Measurements from ENCODE around the gene SDK1. TPM values are rescaled to one million over a fixed set of nuclear protein-coding genes. Genes with fewer than 3 reads are reported as not detected.

The SDK1 gene
- total RNA-seq, 1 donor: 0.36 TPM

GRCh38 chr7:3955026-3955425 is 654.0 kb downstream of the SDK1 start:
- H3K4me3 ChIP-seq (ENCODE audit: insufficient read depth, low read length): no peak overlapping the region
- H3K4me2 ChIP-seq (ENCODE audit: insufficient read depth, low read length): no peak overlapping the region
- H3K36me3 ChIP-seq (ENCODE audit: insufficient read depth, low read length): no peaks in the 10 kb centered on the region

GRCh38 chr7:3955751-3956696 is 655.0 kb downstream of the SDK1 start:
- Histone ChIP-seq H3K27me3 (ENCODE audit: insufficient read depth, low read length) (no peaks in the 10 kb centered on the region), H3K4me2 (ENCODE audit: insufficient read depth, low read length) (no peak overlapping the region)
- no peak for DNase-seq (ENCODE audit: insufficient read length, low spot score, missing footprints)

More at GRCh38 chr7:3955026-3955425, 654.0 kb downstream of the SDK1 start:
- no peak for TF ChIP-seq CTCF (IDR thresholded peaks at IDR 0.05; ENCODE audit: extremely low read depth, low read depth, low read length)
- H3K79me2 ChIP-seq (ENCODE audit: insufficient read depth, low read length): no peaks in the 10 kb centered on the region
- no peak overlapping the region for H3K27ac ChIP-seq (ENCODE audit: low read depth, low read length)
- H3K4me1 ChIP-seq (ENCODE audit: insufficient read depth, low read length): no peaks in the 10 kb centered on the region
- no peaks in the 10 kb centered on the region for H3K27me3 ChIP-seq (ENCODE audit: insufficient read depth, low read length)
- H2AFZ ChIP-seq (ENCODE audit: low read length): no peak overlapping the region
- H4K20me1 ChIP-seq (ENCODE audit: insufficient read depth, low read length): no peaks in the 10 kb centered on the region
- no peaks in the 10 kb centered on the region for H3K9me3 ChIP-seq (ENCODE audit: low read depth, low read length)
- DNase-seq (ENCODE audit: insufficient read length, low spot score, missing footprints): no peak

GRCh38 chr7:3956949-3957348 is 655.9 kb downstream of the SDK1 start:
- Histone ChIP-seq H3K4me2 (ENCODE audit: insufficient read depth, low read length) (no peak overlapping the region), H3K79me2 (ENCODE audit: insufficient read depth, low read length) (no peaks in the 10 kb centered on the region), H3K4me1 (ENCODE audit: insufficient read depth, low read length) (no peaks in the 10 kb centered on the region), H3K27ac (ENCODE audit: low read depth, low read length) (no peak overlapping the region), H4K20me1 (ENCODE audit: insufficient read depth, low read length) (no peaks in the 10 kb centered on the region), H3K9me3 (ENCODE audit: low read depth, low read length) (peaks cover 4% of the 10 kb centered on the region), H3K27me3 (ENCODE audit: insufficient read depth, low read length) (no peaks in the 10 kb centered on the region), H3K4me3 (ENCODE audit: insufficient read depth, low read length) (no peak overlapping the region), H2AFZ (ENCODE audit: low read length) (no peak overlapping the region), H3K36me3 (ENCODE audit: insufficient read depth, low read length) (no peaks in the 10 kb centered on the region)
- DNase-seq (ENCODE audit: insufficient read length, low spot score, missing footprints): no peak
- TF ChIP-seq CTCF (IDR thresholded peaks at IDR 0.05; ENCODE audit: extremely low read depth, low read depth, low read length): no peak

More at GRCh38 chr7:3955751-3956696, 655.0 kb downstream of the SDK1 start:
- no peaks in the 10 kb centered on the region for H3K4me1 ChIP-seq (ENCODE audit: insufficient read depth, low read length)
- H3K79me2 ChIP-seq (ENCODE audit: insufficient read depth, low read length): no peaks in the 10 kb centered on the region
- no peaks in the 10 kb centered on the region for H4K20me1 ChIP-seq (ENCODE audit: insufficient read depth, low read length)
- H2AFZ ChIP-seq (ENCODE audit: low read length): no peak overlapping the region
- no peak for TF ChIP-seq CTCF (IDR thresholded peaks at IDR 0.05; ENCODE audit: extremely low read depth, low read depth, low read length)
- H3K27ac ChIP-seq (ENCODE audit: low read depth, low read length): no peak overlapping the region
- no peaks in the 10 kb centered on the region for H3K36me3 ChIP-seq (ENCODE audit: insufficient read depth, low read length)
- no peak overlapping the region for H3K4me3 ChIP-seq (ENCODE audit: insufficient read depth, low read length)
- H3K9me3 ChIP-seq (ENCODE audit: low read depth, low read length): no peaks in the 10 kb centered on the region

- H3K36me3 ChIP-seq (ENCODE audit: insufficient read depth, low read length): no peaks in the 10 kb centered on the region
- H3K79me2 ChIP-seq (ENCODE audit: insufficient read depth, low read length): no peaks in the 10 kb centered on the region
- DNase-seq (ENCODE audit: insufficient read length, low spot score, missing footprints): no peak
- H3K4me1 ChIP-seq (ENCODE audit: insufficient read depth, low read length): no peaks in the 10 kb centered on the region
- H4K20me1 ChIP-seq (ENCODE audit: insufficient read depth, low read length): no peaks in the 10 kb centered on the region
- TF ChIP-seq CTCF (IDR thresholded peaks at IDR 0.05; ENCODE audit: extremely low read depth, low read depth, low read length): no peak
- no peak overlapping the region for H2AFZ ChIP-seq (ENCODE audit: low read length)
- H3K27me3 ChIP-seq (ENCODE audit: insufficient read depth, low read length): no peaks in the 10 kb centered on the region
- H3K4me3 ChIP-seq (ENCODE audit: insufficient read depth, low read length): no peak overlapping the region
- H3K4me2 ChIP-seq (ENCODE audit: insufficient read depth, low read length): no peak overlapping the region
- no peak overlapping the region for H3K27ac ChIP-seq (ENCODE audit: low read depth, low read length)
- peaks cover 4% of the 10 kb centered on the region for H3K9me3 ChIP-seq (ENCODE audit: low read depth, low read length)
These were observed 656.5 kb downstream of the SDK1 start for GRCh38 chr7:3957472-3958108.

All from osteoblast (primary cell).